Heart right ventricle (tissue), 16 donors: ENCODE results near the gene MAPKAPK2. TPM values are rescaled to one million over a fixed set of nuclear protein-coding genes. Genes with fewer than 3 reads are reported as not detected.

Experiments
- ATAC-seq, 8 donors: fragments of 200-7000 bp; cut with Tn5 transposase; one replicate each; pipeline ENCODE4 v1.9.1; 2020; ENCODE audit warnings: mild to moderate bottlenecking in 8 of 8, moderate library complexity in 8 of 8, moderate number of reproducible peaks in 1 of 8
- DNase-seq, 2 donors: peaks; one replicate each; pipeline ENCODE4 v3.0.0-alpha.2; 2020
- H3K27ac ChIP-seq, 10 donors: fragments of 200-600 bp; sonication (generic) in 2 of 10; one replicate each; pipeline versions ENCODE4 v1.5.0 to v1.8.0; 2020 to 2022; ENCODE audit warnings: mild to moderate bottlenecking in 3 of 10
- H3K27me3 ChIP-seq, 7 donors: fragments of 200-600 bp; one replicate each; pipeline ENCODE4 v1.8.0; 2021 to 2022; ENCODE audit warnings: mild to moderate bottlenecking in 2 of 7
- H3K36me3 ChIP-seq, 9 donors: fragments of 200-600 bp; sonication (generic) in 1 of 9; one replicate each; pipeline versions ENCODE4 v1.5.0 to v1.8.0; 2020 to 2022; ENCODE audit warnings: mild to moderate bottlenecking in 2 of 9
- H3K4me1 ChIP-seq, 9 donors: fragments of 200-600 bp; sonication (generic) in 1 of 9; one replicate each; pipeline versions ENCODE4 v1.5.0 to v1.8.0; 2020 to 2022; ENCODE audit warnings: mild to moderate bottlenecking in 4 of 9
- H3K4me3 ChIP-seq, 10 donors: fragments of 200-600 bp; sonication (generic) in 2 of 10; one replicate each; pipeline versions ENCODE4 v1.5.0 to v1.8.0; 2020 to 2022; ENCODE audit warnings: mild to moderate bottlenecking in 7 of 10, moderate library complexity in 2 of 10
- H3K9me3 ChIP-seq, 11 donors: fragments of 200-600 bp in 10 of 11; sonication (generic) in 2 of 11; one replicate each; pipeline versions ENCODE4 v1.5.0 to v1.8.0; 2013 to 2022; ENCODE audit warnings: mild to moderate bottlenecking in 2 of 11, control low read depth in 1 of 11, moderate library complexity in 1 of 11
- CTCF ChIP-seq, 9 donors: fragments of 200-600 bp; sonication (generic) in 2 of 9; IDR thresholded peaks; one replicate each; pipeline versions ENCODE4 v1.5.0 to v1.8.0; 2021 to 2022; ENCODE audit warnings: antibody characterized with exemption in 9 of 9, mild to moderate bottlenecking in 5 of 9, moderate library complexity in 1 of 9
- WGBS, 2 donors: extraction: QIAGEN DNeasy Blood & Tissue Kit; methylation state at CpG; one replicate each; pipeline ENCODE4 v1.1.7; 2013; ENCODE audit warnings: inconsistent platforms in 1 of 2; 5-methylcytosine and 5-hydroxymethylcytosine counted together
- intact Hi-C, 10 donors: fragments of 100-400 bp; cut with DNase I; formaldehyde crosslinking; loops; one replicate each; pipeline versions ENCODE4 v1.11.1 to v1.14.2; 2022
- polyA plus RNA-seq, 2 donors: library from polyadenylated mRNA; stranded (reverse); fragments of 200-250 nt; gene quantifications; one replicate each; pipeline ENCODE4 v1.2.3, GENCODE V29; 2013
- total RNA-seq, 10 donors: library from RNA; stranded (reverse); fragmentation: NEBNext Ultra II Directional in 3 of 10; extraction: Animal tissue kit (Norgen Biotek cat#: 25700) in 3 of 10; gene quantifications; one replicate each; pipeline versions ENCODE4 v1.2.1 to v1.2.4, GENCODE V29; 2021 to 2023
- donor health status: Arrhythmogenic right ventricular cardiomyopathy.
- donor health status: ischemic (EF 13 %, LVEDD 7.1; RV severe dilation, severe dysfunction).
- donor health status: healthy with polysubstance abuse.
- donor health status: DM: no; HTN: yes; CAD: no.
- donor health status: DM: no; HTN: no; CAD: no.
- donor health status: ischemic (EF 25% LVEDD 6.9; RV normal size, moderate dysfunction).
- donor health status: ischemic (EF 25% LVEDD 5.7; RV mildly dilated, moderate dysfunction).
- donor health status: healthy.
- donor health status: DM: yes; HTN: yes; CAD: no.
- donor health status: Ischemic cardiomyopathy.
- donor health status: ischemic (EF 35%, LVEDD 5.7; RV mildly dilated, moderate dysfunction).
- donor health status: nonischemic (EF 11% LVEDD 7.7; RV severe dilation, severe dysfunction).
- donor health status: DM: yes; HTN: yes; CAD: no.
- donor health status: PGD.
- donor health status: ischemic (EF 29% LVEDD 5.4; RV normal size, mild dysfunction).
- donor health status: nonischemic (EF 23%, LVEDD 6.1; RV moderate dilation, normal function).

MAPKAPK2 gene
- total and polyA plus RNA-seq, 12 donors = 101 to 323 (median 219) TPM

DNA sequence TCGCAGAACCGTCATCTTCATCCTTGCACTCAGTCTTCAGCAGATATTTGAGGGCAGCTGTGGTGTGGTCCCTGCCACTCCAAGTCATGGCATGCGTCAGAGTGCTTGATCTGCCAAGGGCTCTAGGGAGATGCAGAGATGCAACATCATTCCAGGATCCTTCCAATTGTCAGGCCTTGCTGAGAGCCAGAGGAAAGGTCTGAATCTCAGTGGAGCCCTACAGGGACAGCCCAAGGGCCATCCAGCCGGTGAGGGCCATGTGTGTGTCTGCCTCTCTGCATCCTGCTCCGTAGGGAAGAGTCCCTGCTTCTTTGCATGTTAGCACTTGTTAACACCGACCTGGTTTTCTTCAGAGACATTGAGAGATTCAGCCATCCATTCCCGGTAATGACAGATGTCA lies 17.6 kb downstream of the MAPKAPK2 start:
- no peak for TF ChIP-seq CTCF (IDR thresholded peaks at IDR 0.05)
- no peaks in the 10 kb centered on the region for H3K27me3 ChIP-seq
- H3K4me1 ChIP-seq = peaks cover 40 to 100% (median 98%) of the 10 kb centered on the region in 9 donors
- H3K27ac ChIP-seq = peak overlapping the region in 4 of 10 donors; percentile 8 to 84 (median 74)
- intact Hi-C loops = no loop called here
- no peak overlapping the region for H3K4me3 ChIP-seq
- WGBS, 2 donors = 46 to 56% methylated on average over 7 of the region's 7 CpGs
- H3K36me3 ChIP-seq = peaks cover 0 to 8% (median 0%) of the 10 kb centered on the region in 9 donors
- DNase-seq = no peak
- no peak for ATAC-seq
- H3K9me3 ChIP-seq = no peaks in the 10 kb centered on the region

- Histone ChIP-seq H3K9me3 (no peaks in the 10 kb centered on the region), H3K4me3 (no peak overlapping the region), H3K27me3 (no peaks in the 10 kb centered on the region), H3K36me3 (peaks cover 0 to 3% (median 0%) of the 10 kb centered on the region in 9 donors), H3K4me1 (peaks cover 44 to 100% (median 98%) of the 10 kb centered on the region in 9 donors), H3K27ac (peak overlapping the region in 5 of 10 donors; percentile 18 to 84 (median 67))
- no peak for DNase-seq
- ATAC-seq = no peak
- no peak for TF ChIP-seq CTCF (IDR thresholded peaks at IDR 0.05)
- intact Hi-C loops = no loop called here
- 42 to 69% methylated on average over 1 of the region's 1 CpG for WGBS, 2 donors
Measured at GRCh38 chr1:206702803-206703202, 18.1 kb downstream of the MAPKAPK2 start.

GRCh38 chr1:206703661-206704060 lies 19.0 kb downstream of the MAPKAPK2 start:
- Histone ChIP-seq H3K36me3 (no peaks in the 10 kb centered on the region), H3K27ac (peak overlapping the region in 8 of 10 donors; percentile 0 to 84 (median 45)), H3K9me3 (no peaks in the 10 kb centered on the region), H3K4me3 (no peak overlapping the region), H3K4me1 (peaks cover 49 to 100% (median 98%) of the 10 kb centered on the region in 9 donors), H3K27me3 (no peaks in the 10 kb centered on the region)
- WGBS, 2 donors = 46 to 49% methylated on average over 4 of the region's 4 CpGs
- intact Hi-C loops = no loop called here
- ATAC-seq (no peak), DNase-seq (no peak)
- TF ChIP-seq CTCF (IDR thresholded peaks at IDR 0.05) = no peak

- no peaks in the 10 kb centered on the region for H3K27me3 ChIP-seq
- 56 to 58% methylated on average over 9 of the region's 9 CpGs for WGBS, 2 donors
- no peak for ATAC-seq
- no peak overlapping the region for H3K4me3 ChIP-seq
- intact Hi-C loops = no loop called here
- H3K9me3 ChIP-seq = no peaks in the 10 kb centered on the region
- H3K27ac ChIP-seq = peak overlapping the region in 8 of 10 donors; percentile 2 to 84 (median 70)
- peaks cover 53 to 100% (median 98%) of the 10 kb centered on the region in 9 donors for H3K4me1 ChIP-seq
- no peak for DNase-seq
- no peak for TF ChIP-seq CTCF (IDR thresholded peaks at IDR 0.05)
- H3K36me3 ChIP-seq = no peaks in the 10 kb centered on the region
Measured at GRCh38 chr1:206704226-206704625, 19.5 kb downstream of the MAPKAPK2 start.
